Stromal cell of bone marrow (primary cell): ENCODE measurements around the gene SPRR2F.

ENCODE experiments used
- DNase-seq: peaks from one replicate; pipeline ENCODE4 v3.0.0-alpha.2; 2012; ENCODE audit warnings: low read depth

Gene SPRR2F

GRCh38 chr1:153072806-153073726 is 40.2 kb downstream of the SPRR2F start:
- DNase-seq = no peak

GRCh38 chr1:153071511-153071910 is 41.8 kb downstream of the SPRR2F start, which contains the start of gene SPRR2B:
TSS of gene SPRR2B (minus strand) at chr1:153071611. CDS start at chr1:153070839, 772 bp downstream.
- no peak for DNase-seq

- DNase-seq = no peak
These were observed 43.1 kb downstream of the SPRR2F start for GRCh38 chr1:153070243-153070642.
